ENCODE results near the gene CEPT1. TPM values are rescaled to one million over a fixed set of nuclear protein-coding genes. Genes with fewer than 3 reads are reported as not detected.

Gene CEPT1
- total and polyA plus RNA-seq, 10 of the 15 experiments (the other 5 are each of a cell fraction or from before 2014, with no cell fraction given), result 29.4 to 77.9 (median 54.8) TPM

GRCh38 chr1:111202707-111203623 lies 62.9 kb downstream of the CEPT1 start (continued):
- TF ChIP-seq BCLAF1 (IDR thresholded peaks at IDR 0.05), result no peak
- TF ChIP-seq EED (IDR thresholded peaks at IDR 0.05; ENCODE audit: low read depth), result peak; percentile 64; the same call in 1 of the 2 replicates
- peak; percentile 92; the same call in 1 of the 2 replicates for TF ChIP-seq MLLT1 (IDR thresholded peaks at IDR 0.05)
- TF ChIP-seq ZNF687 (IDR thresholded peaks at IDR 0.05), result peak; percentile 55; the same call in 1 of the 2 replicates
- 0 out of 2 replicates have a peak, but pooled peaks have one; percentile 21 for TF ChIP-seq ZBTB40 (IDR thresholded peaks at IDR 0.05; ENCODE audit: borderline replicate concordance)
- 0 out of 2 replicates have a peak, but pooled peaks have one; percentile 30 for TF ChIP-seq IRF4 (IDR thresholded peaks at IDR 0.05; ENCODE audit: low read depth, low read length)
- peak; percentile 37; the same call in 1 of the 2 replicates for TF ChIP-seq GATAD2B (conservative IDR thresholded peaks at IDR 0.05; ENCODE audit: low read depth)
- no peak for TF ChIP-seq RAD21 (IDR thresholded peaks at IDR 0.05; ENCODE audit: insufficient read depth, low read depth, low read length)
- TF ChIP-seq NBN (IDR thresholded peaks at IDR 0.05), result peak; percentile 78
- peak; percentile 46; the same call in 1 of the 2 replicates for TF ChIP-seq SPI1 (IDR thresholded peaks at IDR 0.05; ENCODE audit: borderline replicate concordance, insufficient read depth, low read depth, low read length)
- peak; percentile 92 for TF ChIP-seq HDGF (IDR thresholded peaks at IDR 0.05)
- 0 out of 3 replicates have a peak, but pooled peaks have one; percentile 4 for TF ChIP-seq POU2F2 (IDR thresholded peaks at IDR 0.05; ENCODE audit: borderline replicate concordance, low read depth, low read length)

All from GM12878 (cell line).